Glutamatergic neuron (in vitro differentiated cells): ENCODE data around the gene FLRT3. TPM values are rescaled to one million over a fixed set of nuclear protein-coding genes. Genes with fewer than 3 reads are reported as not detected.

Source experiments
- DNase-seq: peaks from one replicate; pipeline ENCODE4 v3.0.0; 2022
- H3K27ac Mint-ChIP-seq: one replicate; pipeline ENCODE4 v1.8.0; 2020; ENCODE audit warnings: mild to moderate bottlenecking, mixed read lengths, inconsistent platforms; ENCODE audit not compliant: unreplicated experiment
- H3K27me3 Mint-ChIP-seq: one replicate; pipeline ENCODE4 v1.8.0; 2020; ENCODE audit warnings: mild to moderate bottlenecking, moderate library complexity, mixed read lengths, inconsistent platforms; ENCODE audit not compliant: unreplicated experiment
- H3K36me3 Mint-ChIP-seq: one replicate; pipeline ENCODE4 v1.8.0; 2020; ENCODE audit warnings: mild to moderate bottlenecking, mixed read lengths, inconsistent platforms; ENCODE audit not compliant: unreplicated experiment
- H3K4me1 Mint-ChIP-seq: one replicate; pipeline ENCODE4 v1.8.0; 2020; ENCODE audit warnings: mild to moderate bottlenecking, low read depth, mixed read lengths, inconsistent platforms; ENCODE audit not compliant: unreplicated experiment
- H3K4me3 Mint-ChIP-seq: one replicate; pipeline ENCODE4 v1.8.0; 2020; ENCODE audit warnings: mild to moderate bottlenecking, mixed read lengths, inconsistent platforms; ENCODE audit not compliant: unreplicated experiment
- H3K9me3 Mint-ChIP-seq: one replicate; pipeline ENCODE4 v1.8.0; 2020; ENCODE audit warnings: mild to moderate bottlenecking, moderate library complexity, mixed read lengths, inconsistent platforms; ENCODE audit not compliant: unreplicated experiment
- total RNA-seq: library from RNA; stranded (reverse); fragmentation: NEBNext Ultra II Directional; extraction: Animal tissue kit (Norgen Biotek cat#: 25700); gene quantifications from one replicate; pipeline ENCODE4 v1.2.1, GENCODE V29; 2021; ENCODE audit not compliant: unreplicated experiment
- TF ChIP-seq, protein P1 (sequence below): fragments of 200-600 bp; sonication (generic); IDR thresholded peaks from one replicate; pipeline ENCODE4 v1.5.0; 2021; ENCODE audit not compliant: partially characterized antibody, unreplicated experiment

Gene FLRT3
- total RNA-seq, 1 donor from 2014 or later = 5.7 TPM

DNA sequence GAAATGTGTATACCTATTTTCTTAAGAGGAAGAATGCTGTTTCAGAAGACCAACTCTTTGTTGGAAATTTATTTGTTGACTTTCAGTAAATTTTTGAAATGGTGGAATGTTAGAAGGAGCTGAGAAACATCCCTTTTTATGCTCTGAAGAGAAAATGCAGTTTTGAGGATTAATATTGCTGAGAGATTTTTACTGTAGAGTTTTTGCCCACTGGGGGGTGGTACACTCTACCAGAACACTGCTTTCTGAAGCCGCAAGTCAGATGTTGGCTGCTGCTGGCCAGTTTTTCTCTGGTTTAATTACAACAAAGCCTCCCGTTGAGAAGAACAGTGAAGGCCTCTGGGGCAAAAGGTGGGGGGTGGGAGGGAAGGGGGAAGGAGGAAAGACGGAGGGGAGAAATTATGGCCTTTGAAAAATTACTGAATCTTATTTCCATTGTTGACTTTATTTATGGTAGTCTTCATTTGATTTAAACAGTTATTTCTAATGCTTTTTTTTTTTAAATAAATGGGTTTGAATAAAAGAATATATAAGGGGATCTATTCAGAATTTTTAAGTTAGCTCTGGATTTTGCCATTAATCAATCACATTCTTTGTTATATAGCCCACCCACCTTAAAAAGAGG lies 3.0 kb downstream of the FLRT3 start:
- H3K9me3 Mint-ChIP-seq = peaks cover 2% of the 10 kb centered on the region
- peak overlapping the region; percentile 78 for H3K4me3 Mint-ChIP-seq

DNA sequence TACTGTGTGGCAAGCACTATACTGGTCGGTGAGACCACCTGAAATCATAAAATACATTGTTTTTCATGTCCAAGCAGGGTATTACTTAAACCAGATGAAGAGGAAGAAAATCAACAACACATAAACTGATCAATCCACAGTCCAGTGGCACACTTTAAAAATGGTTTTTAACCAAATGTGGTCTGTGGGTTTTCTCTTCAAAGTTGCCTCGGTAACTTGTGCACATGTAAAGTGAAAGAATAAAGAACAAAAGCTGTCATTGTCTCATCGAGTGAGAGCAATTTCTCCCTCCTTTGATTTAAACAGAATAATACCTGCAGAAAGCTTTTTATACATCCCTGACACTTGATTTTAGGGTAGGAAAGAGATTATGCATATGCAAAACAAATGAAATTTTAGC lies 3.7 kb downstream of the FLRT3 start:
- TF ChIP-seq, protein P1, sequence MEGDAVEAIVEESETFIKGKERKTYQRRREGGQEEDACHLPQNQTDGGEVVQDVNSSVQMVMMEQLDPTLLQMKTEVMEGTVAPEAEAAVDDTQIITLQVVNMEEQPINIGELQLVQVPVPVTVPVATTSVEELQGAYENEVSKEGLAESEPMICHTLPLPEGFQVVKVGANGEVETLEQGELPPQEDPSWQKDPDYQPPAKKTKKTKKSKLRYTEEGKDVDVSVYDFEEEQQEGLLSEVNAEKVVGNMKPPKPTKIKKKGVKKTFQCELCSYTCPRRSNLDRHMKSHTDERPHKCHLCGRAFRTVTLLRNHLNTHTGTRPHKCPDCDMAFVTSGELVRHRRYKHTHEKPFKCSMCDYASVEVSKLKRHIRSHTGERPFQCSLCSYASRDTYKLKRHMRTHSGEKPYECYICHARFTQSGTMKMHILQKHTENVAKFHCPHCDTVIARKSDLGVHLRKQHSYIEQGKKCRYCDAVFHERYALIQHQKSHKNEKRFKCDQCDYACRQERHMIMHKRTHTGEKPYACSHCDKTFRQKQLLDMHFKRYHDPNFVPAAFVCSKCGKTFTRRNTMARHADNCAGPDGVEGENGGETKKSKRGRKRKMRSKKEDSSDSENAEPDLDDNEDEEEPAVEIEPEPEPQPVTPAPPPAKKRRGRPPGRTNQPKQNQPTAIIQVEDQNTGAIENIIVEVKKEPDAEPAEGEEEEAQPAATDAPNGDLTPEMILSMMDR = no peak
- Mint-ChIP-seq H3K27ac (no peak overlapping the region), H3K36me3 (no peaks in the 10 kb centered on the region), H3K4me3 (peak overlapping the region; percentile 57), H3K27me3 (no peaks in the 10 kb centered on the region), H3K9me3 (peaks cover 2% of the 10 kb centered on the region), H3K4me1 (peaks cover 23% of the 10 kb centered on the region)
- no peak for DNase-seq

More for the DNA sequence above, 3.0 kb downstream of the FLRT3 start:
- peak overlapping the region; percentile 0 for H3K27ac Mint-ChIP-seq
- TF ChIP-seq, protein P1 = peak; percentile 45
- H3K36me3 Mint-ChIP-seq = no peaks in the 10 kb centered on the region
- DNase-seq = peak; percentile 63
- peaks cover 23% of the 10 kb centered on the region for H3K4me1 Mint-ChIP-seq
- H3K27me3 Mint-ChIP-seq = no peaks in the 10 kb centered on the region

DNA sequence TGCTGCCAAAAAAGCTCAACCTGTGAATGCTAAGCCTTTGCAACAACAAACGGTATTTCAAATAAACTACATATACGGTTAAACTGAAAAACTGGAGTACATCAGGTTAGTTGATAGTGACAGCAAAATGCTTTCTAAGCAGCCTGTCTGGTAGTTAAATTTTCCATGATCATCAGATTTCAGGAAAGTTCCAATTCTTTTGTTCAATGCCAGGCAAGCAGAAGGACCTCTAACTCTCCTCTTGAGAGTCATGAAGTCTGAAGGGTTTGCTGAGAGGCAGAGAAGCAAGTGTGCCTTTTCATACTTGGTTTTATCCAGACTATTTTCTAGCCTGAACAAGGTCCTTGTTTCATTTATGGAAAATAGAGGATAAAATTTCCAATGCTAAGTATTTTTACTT lies 4.5 kb downstream of the FLRT3 start:
- Mint-ChIP-seq H3K36me3 (no peaks in the 10 kb centered on the region), H3K9me3 (peaks cover 2% of the 10 kb centered on the region), H3K4me1 (peaks cover 23% of the 10 kb centered on the region), H3K27me3 (no peaks in the 10 kb centered on the region), H3K4me3 (peak overlapping the region; percentile 27), H3K27ac (no peak overlapping the region)
- no peak for DNase-seq
- TF ChIP-seq, protein P1 = no peak

DNA sequence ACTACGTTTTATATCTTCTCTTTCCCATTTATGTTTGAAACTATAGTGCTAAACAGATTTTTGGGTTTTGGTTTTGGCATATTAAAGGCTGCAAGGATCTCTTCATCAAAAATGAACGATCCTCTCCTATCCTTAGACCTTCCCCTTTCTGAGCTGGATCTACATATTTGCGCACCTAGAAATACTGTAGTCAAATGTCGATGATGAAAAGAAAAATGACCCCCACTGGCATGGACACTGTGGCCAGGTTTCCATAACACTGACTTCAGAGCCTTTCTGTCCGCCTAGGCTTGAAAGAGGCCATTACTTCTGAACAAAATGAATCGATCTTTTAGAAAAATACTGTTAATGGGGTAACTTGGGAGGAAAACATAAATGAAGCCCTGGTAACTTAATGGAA lies 5.8 kb downstream of the FLRT3 start:
- Mint-ChIP-seq H3K9me3 (peaks cover 2% of the 10 kb centered on the region), H3K27ac (no peak overlapping the region), H3K36me3 (no peaks in the 10 kb centered on the region), H3K4me3 (peak overlapping the region; percentile 26), H3K4me1 (peaks cover 18% of the 10 kb centered on the region), H3K27me3 (no peaks in the 10 kb centered on the region)
- DNase-seq = no peak
- TF ChIP-seq, protein P1 = no peak

DNA sequence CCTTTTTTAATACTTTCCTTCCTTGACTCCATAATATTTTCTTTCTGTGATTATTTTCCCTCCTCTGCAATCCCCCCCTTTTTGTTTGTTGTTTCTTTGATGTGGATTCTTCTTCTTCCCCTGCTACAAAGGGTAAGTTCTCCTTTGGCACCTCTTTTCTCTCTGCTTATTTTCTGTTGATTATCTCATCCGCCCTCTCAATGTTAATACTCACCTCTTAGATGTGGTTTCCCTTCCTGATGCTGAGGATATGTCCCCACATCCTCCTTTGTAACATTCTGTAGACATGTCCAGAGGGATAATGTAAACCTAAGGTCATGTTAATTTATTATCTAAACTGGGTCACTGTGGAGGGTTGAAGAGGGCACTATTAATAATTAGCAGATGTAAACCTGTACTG lies 17.7 kb downstream of the FLRT3 start:
- Mint-ChIP-seq H3K4me1 (no peaks in the 10 kb centered on the region), H3K27me3 (peaks cover 1% of the 10 kb centered on the region), H3K36me3 (no peaks in the 10 kb centered on the region), H3K4me3 (no peak overlapping the region), H3K9me3 (no peaks in the 10 kb centered on the region), H3K27ac (no peak overlapping the region)
- TF ChIP-seq, protein P1 = no peak
- DNase-seq = no peak
